Panc1 (cell line): ENCODE measurements around the gene SOX1.

Experiments used
- CTCF ChIP-seq: fragments of 450-650 bp; IDR thresholded peaks from 2 replicates; pipeline ENCODE4 v1.5.1; 2017; ENCODE audit warnings: mild to moderate bottlenecking
- POLR2AphosphoS5 ChIP-seq: IDR thresholded peaks from 2 replicates; pipeline ENCODE4 v1.6.1; 2012; ENCODE audit warnings: mild to moderate bottlenecking, low read depth, low read length, moderate library complexity
- TCF7L2 ChIP-seq: IDR thresholded peaks from 2 replicates; pipeline ENCODE4 v1.6.1; 2011; ENCODE audit warnings: mild to moderate bottlenecking, low read depth, low read length, inconsistent platforms

GRCh38 chr13:112058519-112058873, 8.5 kb upstream of the SOX1 start:
- no peak for TF ChIP-seq CTCF
- TF ChIP-seq TCF7L2 = no peak
- TF ChIP-seq POLR2AphosphoS5 = no peak
